ENCODE measurements around the gene EHMT2.

EHMT2 gene

GRCh38 chr6:31837369-31838113 is 60.0 kb downstream of the EHMT2 start:
- no peak for DNase-seq (ENCODE audit: low spot score)
- in situ Hi-C loops (cut with MboI; ENCODE audit: low sequenced_read_pairs, unreplicated experiment) = no loop called here

GRCh38 chr6:31836474-31837368 is 60.8 kb downstream of the EHMT2 start:
- in situ Hi-C loops (cut with MboI; ENCODE audit: low sequenced_read_pairs, unreplicated experiment) = no loop called here

More at GRCh38 chr6:31837369-31838113, 60.0 kb downstream of the EHMT2 start:
- TF ChIP-seq CTCF (IDR thresholded peaks at IDR 0.05; ENCODE audit: borderline replicate concordance, control extremely low read depth, extremely low read depth, insufficient read depth, missing control alignments) = no peak

GRCh38 chr6:31836047-31836473 is 61.4 kb downstream of the EHMT2 start:
- no peak for DNase-seq (ENCODE audit: low spot score)
- in situ Hi-C loops (cut with MboI; ENCODE audit: low sequenced_read_pairs, unreplicated experiment) = no loop called here
- no peak for TF ChIP-seq CTCF (IDR thresholded peaks at IDR 0.05; ENCODE audit: borderline replicate concordance, control extremely low read depth, extremely low read depth, insufficient read depth, missing control alignments)

More at GRCh38 chr6:31836474-31837368, 60.8 kb downstream of the EHMT2 start:
- no peak for TF ChIP-seq CTCF (IDR thresholded peaks at IDR 0.05; ENCODE audit: borderline replicate concordance, control extremely low read depth, extremely low read depth, insufficient read depth, missing control alignments)
- DNase-seq (ENCODE audit: low spot score) = no peak

- DNase-seq (ENCODE audit: low spot score) = peak; percentile 89
- in situ Hi-C loops (cut with MboI; ENCODE audit: low sequenced_read_pairs, unreplicated experiment) = no loop called here
- no peak for TF ChIP-seq CTCF (IDR thresholded peaks at IDR 0.05; ENCODE audit: borderline replicate concordance, control extremely low read depth, extremely low read depth, insufficient read depth, missing control alignments)
Measured at GRCh38 chr6:31834367-31835250, 62.9 kb downstream of the EHMT2 start.

GRCh38 chr6:31831350-31832215 is 65.9 kb downstream of the EHMT2 start:
- in situ Hi-C loops (cut with MboI; ENCODE audit: low sequenced_read_pairs, unreplicated experiment) = no loop called here
- DNase-seq (ENCODE audit: low spot score) = no peak
- no peak for TF ChIP-seq CTCF (IDR thresholded peaks at IDR 0.05; ENCODE audit: borderline replicate concordance, control extremely low read depth, extremely low read depth, insufficient read depth, missing control alignments)

All from GM13976 (cell line).